Esophagus (tissue), 2 donors: ENCODE measurements around the gene KAT8. TPM values are rescaled to one million over a fixed set of nuclear protein-coding genes. Genes with fewer than 3 reads are reported as not detected.

ENCODE experiments used
- H3K27ac ChIP-seq, 2 donors: one replicate each; pipeline ENCODE4 v1.5.1; 2013; ENCODE audit warnings: low read depth in 2 of 2, mild to moderate bottlenecking in 2 of 2, inconsistent platforms in 1 of 2, low read length in 1 of 2, moderate library complexity in 1 of 2
- H3K27me3 ChIP-seq, 2 donors: one replicate each; pipeline ENCODE4 v1.6.1; 2013; ENCODE audit warnings: low read length in 2 of 2, control low read depth in 1 of 2, mild to moderate bottlenecking in 1 of 2; ENCODE audit not compliant: insufficient read depth in 2 of 2, control insufficient read depth in 1 of 2
- H3K36me3 ChIP-seq, 2 donors: one replicate each; pipeline ENCODE4 v1.6.1; 2013; ENCODE audit warnings: low read length in 1 of 2; ENCODE audit not compliant: control insufficient read depth in 2 of 2, insufficient read depth in 2 of 2
- H3K4me1 ChIP-seq, 2 donors: one replicate each; pipeline ENCODE4 v1.6.1; 2013; ENCODE audit warnings: low read length in 1 of 2; ENCODE audit not compliant: control insufficient read depth in 2 of 2, insufficient read depth in 2 of 2
- H3K4me3 ChIP-seq, 2 donors: one replicate each; pipeline ENCODE4 v1.5.1; 2013; ENCODE audit warnings: low read length in 2 of 2, mild to moderate bottlenecking in 2 of 2, low read depth in 1 of 2, moderate library complexity in 1 of 2
- H3K9me3 ChIP-seq, 2 donors: one replicate each; pipeline ENCODE4 v1.6.1; 2013; ENCODE audit warnings: mild to moderate bottlenecking in 2 of 2, low read depth in 1 of 2, low read length in 1 of 2, moderate library complexity in 1 of 2; ENCODE audit not compliant: control insufficient read depth in 2 of 2, insufficient read depth in 1 of 2
- WGBS, 2 donors: extraction: QIAGEN DNeasy Blood & Tissue Kit; methylation state at CpG; one replicate each; pipeline ENCODE4 v1.1.7; 2013; 5-methylcytosine and 5-hydroxymethylcytosine counted together
- polyA plus RNA-seq, 2 donors: library from polyadenylated mRNA; stranded (reverse); fragments of 200-250 nt; gene quantifications; one replicate each; pipeline ENCODE4 v1.2.3, GENCODE V29; 2013
- donor health status: healthy with polysubstance abuse.
- donor health status: Bipolar disorder and iron deficiency.

KAT8 gene
- polyA plus RNA-seq, 2 donors: 28.3 to 33.6 TPM

DNA sequence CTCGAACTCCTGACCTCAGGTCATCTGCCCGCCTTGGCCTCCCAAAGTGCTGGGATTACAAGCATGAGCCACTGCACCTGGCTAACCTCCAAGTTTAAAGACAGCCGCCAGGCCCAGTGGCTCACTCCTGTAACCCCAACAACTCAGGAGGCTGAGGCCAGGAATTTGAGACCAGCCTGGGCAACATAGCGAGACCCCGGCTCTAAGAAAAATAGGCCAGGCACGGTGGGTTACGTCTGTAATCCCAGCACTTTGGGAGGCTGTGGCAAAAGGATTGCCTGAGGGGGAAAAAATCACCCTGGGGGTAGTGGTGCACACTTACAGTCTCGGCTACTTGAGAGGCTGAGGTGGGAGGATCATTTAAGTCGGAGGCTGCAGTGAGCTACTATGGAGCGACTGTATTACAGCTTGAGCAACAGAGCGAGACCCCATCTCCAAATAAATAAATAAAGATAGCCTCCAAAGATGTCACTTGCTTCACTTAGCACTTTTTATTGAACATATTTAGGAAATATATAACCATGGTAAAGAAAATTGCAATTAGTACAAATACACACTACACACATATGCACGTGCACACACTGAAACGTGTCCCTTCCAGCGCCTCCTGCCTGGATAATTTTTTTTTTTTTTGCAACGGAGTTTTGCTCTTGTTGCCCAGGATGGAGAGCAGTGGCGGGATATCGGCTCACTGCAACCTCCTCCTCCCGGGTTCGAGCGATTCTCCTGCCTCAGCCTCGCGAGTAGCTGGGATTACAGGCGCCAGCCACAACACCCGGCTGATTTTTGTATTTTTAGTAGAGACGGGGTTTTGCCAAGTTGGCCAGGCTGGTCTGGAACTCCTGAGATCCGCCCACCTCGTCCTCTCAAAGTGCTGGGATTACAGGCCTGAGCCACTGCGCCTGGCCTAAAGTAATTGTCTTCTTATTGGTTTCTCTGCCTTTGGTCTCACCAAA lies 10.7 kb upstream of the KAT8 start:
- H3K9me3 ChIP-seq: no peaks in the 10 kb centered on the region
- H3K27ac ChIP-seq: peak overlapping the region in 1 of 2 donors; percentile 6
- H3K36me3 ChIP-seq: peaks cover 7 to 21% of the 10 kb centered on the region in 2 donors
- H3K4me3 ChIP-seq: no peak overlapping the region
- no peaks in the 10 kb centered on the region for H3K27me3 ChIP-seq
- H3K4me1 ChIP-seq: peaks cover 3 to 21% of the 10 kb centered on the region in 2 donors
- WGBS, 2 donors: 89 to 90% methylated on average over 28 of the region's 28 CpGs

DNA sequence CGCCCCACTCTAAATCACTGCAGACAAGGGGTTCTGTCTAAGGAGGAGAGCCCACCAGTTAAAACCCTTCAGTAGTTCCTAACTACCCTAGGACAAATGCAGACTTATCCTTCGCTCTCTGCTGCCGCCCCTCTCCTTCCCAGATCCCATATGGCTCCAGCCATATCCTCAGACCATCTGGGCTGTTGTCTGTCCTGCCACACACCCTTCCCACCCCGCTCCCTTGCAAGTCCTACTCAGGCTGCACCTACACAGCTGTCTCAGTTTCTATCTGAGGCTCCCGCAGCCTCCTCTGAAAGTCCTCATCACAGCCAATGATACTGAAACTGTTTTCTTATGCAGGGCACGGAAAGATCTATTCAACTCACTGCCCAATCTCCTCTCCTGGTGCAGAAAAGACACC lies 10.0 kb upstream of the KAT8 start:
- H3K4me3 ChIP-seq: no peak overlapping the region
- H3K4me1 ChIP-seq: peaks cover 3 to 27% of the 10 kb centered on the region in 2 donors

DNA sequence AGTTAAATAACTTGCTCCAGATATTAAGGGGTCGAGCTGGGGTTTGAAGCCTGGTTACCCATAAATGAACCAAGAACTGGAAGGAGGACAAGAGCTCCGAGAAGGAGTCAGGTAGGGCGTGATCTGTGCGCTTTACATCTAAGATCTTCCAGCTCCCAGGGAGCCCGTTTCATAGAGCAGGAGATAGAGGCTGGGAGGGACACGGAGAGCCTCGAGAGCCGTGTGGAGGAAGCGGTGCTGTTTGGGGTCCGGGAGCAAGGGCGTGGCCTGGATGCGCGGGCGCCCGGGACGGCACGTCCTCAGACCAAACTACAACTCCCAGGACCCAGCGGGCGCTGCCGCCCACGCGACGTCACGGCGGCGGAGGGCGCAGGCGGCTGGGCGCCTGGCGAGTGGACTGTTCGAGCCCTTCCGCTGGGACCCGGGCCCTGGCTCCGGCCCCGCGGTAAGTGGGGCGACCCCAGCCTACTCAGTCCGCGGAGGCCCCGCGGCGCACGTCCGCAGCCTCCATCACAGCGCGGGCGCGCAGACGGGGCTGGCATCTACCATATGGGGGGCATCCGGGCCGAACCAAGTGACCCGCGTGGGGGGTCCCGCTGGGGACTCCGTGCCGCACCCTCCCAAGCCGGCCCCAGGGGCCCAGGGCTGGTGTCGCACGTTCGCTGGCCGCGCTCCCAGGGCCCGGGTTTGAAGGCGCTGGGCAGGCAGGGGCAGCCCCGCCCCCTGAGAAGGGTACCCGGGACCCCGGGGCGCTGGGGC lies 9.2 kb upstream of the KAT8 start, which contains the start of gene BCKDK:
BCKDK (plus strand) TSS at position 352 of the 759 bp plus-strand sequence. CDS start 838 bp downstream, outside the sequence.
- Histone ChIP-seq H3K4me1 (peaks cover 3 to 27% of the 10 kb centered on the region in 2 donors), H3K4me3 (peak within 1 kb of the TSS; percentile 65 to 94), H3K9me3 (no peaks in the 10 kb centered on the region), H3K36me3 (peaks cover 12 to 26% of the 10 kb centered on the region in 2 donors), H3K27me3 (no peaks in the 10 kb centered on the region), H3K27ac (peak within 1 kb of the TSS; percentile 70 to 88)
- WGBS, 2 donors: 3 to 5% methylated on average over 53 to 68 of the region's 68 CpGs

More for the DNA sequence above, 10.0 kb upstream of the KAT8 start:
- Histone ChIP-seq H3K36me3 (peaks cover 12 to 26% of the 10 kb centered on the region in 2 donors), H3K27me3 (no peaks in the 10 kb centered on the region), H3K27ac (peak overlapping the region in 1 of 2 donors; percentile 6), H3K9me3 (no peaks in the 10 kb centered on the region)
- 86 to 92% methylated on average over 6 of the region's 6 CpGs for WGBS, 2 donors

DNA sequence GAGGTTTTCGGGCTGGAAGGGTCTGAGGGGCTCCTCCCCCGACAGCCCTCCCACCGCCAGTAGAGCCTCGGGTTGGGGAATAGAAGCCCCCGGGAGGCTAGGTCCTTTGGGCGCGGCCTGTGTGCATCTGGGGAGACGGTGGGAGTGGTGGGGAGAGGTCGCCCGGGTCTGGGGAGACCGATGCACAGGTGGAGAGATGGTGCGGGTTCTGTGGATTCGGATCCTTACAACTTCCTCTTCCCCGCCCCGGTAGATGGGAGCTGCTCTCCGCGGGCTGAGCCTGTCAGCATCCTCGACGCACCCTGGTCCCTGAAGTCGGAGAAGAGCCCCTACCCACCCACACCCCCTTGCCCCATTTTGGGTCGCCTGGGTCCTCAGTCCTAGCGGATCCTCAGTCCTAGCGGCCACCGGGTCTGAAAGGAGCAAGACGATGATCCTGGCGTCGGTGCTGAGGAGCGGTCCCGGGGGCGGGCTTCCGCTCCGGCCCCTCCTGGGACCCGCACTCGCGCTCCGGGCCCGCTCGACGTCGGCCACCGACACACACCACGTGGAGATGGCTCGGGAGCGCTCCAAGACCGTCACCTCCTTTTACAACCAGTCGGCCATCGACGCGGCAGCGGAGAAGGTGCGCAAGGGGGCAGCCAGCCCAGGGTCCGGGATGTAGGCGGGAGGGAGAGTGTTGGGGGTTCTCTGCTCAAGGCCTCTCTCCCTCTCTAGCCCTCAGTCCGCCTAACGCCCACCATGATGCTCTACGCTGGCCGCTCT lies 8.5 kb upstream of the KAT8 start:
- Histone ChIP-seq H3K27me3 (no peaks in the 10 kb centered on the region), H3K4me3 (peak overlapping the region; percentile 65 to 94), H3K4me1 (peaks cover 3 to 29% of the 10 kb centered on the region in 2 donors), H3K27ac (peak overlapping the region; percentile 70 to 88), H3K9me3 (no peaks in the 10 kb centered on the region), H3K36me3 (peaks cover 12 to 26% of the 10 kb centered on the region in 2 donors)
- 37 to 41% methylated on average over 53 to 57 of the region's 57 CpGs for WGBS, 2 donors

DNA sequence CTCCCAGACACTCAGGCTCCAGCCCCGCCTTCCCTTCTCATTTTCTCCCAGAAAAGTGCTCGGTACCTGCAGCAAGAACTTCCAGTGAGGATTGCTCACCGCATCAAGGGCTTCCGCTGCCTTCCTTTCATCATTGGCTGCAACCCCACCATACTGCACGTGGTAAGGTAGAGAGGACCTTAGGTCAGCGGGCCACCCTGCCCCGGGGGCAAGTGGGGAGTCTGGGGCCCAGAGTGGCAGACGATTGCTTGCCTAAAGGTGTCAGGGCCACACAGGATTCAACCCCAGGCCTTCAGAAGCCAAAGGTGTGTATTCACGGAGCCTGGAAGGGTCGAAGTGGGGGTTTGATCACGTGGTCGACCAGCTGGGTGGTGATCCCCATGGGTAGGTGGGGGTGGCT lies 7.8 kb upstream of the KAT8 start:
- H3K9me3 ChIP-seq: no peaks in the 10 kb centered on the region
- peaks cover 12 to 26% of the 10 kb centered on the region in 2 donors for H3K36me3 ChIP-seq
- no peaks in the 10 kb centered on the region for H3K27me3 ChIP-seq
- H3K27ac ChIP-seq: no peak overlapping the region
- H3K4me3 ChIP-seq: no peak overlapping the region
- WGBS, 2 donors: 81 to 89% methylated on average over 12 of the region's 12 CpGs
- peaks cover 3 to 29% of the 10 kb centered on the region in 2 donors for H3K4me1 ChIP-seq

DNA sequence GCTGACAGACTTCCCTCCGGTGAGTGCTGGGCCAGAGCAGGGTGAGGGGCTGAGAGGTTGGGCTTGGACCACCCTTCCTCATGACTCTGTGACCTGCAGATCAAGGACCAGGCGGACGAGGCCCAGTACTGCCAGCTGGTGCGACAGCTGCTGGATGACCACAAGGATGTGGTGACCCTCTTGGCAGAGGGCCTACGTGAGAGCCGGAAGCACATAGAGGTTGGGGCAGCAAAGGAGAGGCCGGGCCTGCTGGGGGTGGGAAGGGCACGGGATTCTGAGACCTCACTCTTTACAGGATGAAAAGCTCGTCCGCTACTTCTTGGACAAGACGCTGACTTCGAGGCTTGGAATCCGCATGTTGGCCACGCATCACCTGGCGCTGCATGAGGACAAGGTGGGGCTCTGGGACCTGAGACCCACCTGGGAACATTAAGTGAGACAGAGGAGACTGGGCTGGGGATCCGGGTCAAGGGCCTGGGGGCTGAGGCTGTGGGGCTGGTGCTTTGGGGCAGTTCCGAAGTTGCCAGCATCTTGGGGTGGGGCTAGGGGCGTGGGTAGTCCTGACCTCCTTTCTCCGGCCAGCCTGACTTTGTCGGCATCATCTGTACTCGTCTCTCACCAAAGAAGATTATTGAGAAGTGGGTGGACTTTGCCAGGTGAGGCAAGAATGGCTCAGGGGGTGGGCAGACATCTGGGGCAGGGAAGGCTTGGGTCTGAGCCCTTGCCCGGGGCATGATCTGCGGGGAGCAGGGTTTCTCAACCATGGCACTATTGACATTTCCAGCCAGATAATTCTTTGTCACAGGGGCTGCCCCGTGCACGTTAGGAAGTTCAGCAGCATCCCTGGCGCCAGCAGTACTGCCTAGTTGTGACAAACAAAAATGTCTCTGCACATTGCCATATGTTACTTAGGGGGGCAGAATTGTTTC lies 7.1 kb upstream of the KAT8 start:
- H3K27me3 ChIP-seq: no peaks in the 10 kb centered on the region
- H3K36me3 ChIP-seq: peaks cover 12 to 26% of the 10 kb centered on the region in 2 donors
- 73 to 79% methylated on average over 26 of the region's 26 CpGs for WGBS, 2 donors
- H3K4me3 ChIP-seq: no peak overlapping the region
- peaks cover 3 to 29% of the 10 kb centered on the region in 2 donors for H3K4me1 ChIP-seq
- no peak overlapping the region for H3K27ac ChIP-seq
- H3K9me3 ChIP-seq: no peaks in the 10 kb centered on the region

DNA sequence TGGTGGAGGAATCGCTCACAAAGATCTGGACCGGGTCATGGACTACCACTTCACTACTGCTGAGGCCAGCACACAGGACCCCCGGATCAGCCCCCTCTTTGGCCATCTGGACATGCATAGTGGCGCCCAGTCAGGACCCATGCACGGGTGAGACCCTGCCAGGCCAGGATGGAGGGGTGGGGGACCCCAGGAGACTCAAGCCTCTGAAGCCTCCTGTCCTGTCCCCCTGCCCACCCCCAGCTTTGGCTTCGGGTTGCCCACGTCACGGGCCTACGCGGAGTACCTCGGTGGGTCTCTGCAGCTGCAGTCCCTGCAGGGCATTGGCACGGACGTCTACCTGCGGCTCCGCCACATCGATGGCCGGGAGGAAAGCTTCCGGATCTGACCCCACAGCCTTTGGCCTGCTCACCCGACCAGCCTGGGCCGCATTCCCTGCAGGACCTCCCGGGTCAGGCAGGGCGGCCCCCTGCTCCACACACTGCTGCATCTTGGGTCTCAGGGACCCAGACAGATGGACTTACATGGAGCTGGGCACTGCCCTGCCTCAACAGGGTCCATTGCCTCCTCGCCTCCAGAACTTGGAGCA lies 5.5 kb upstream of the KAT8 start:
- Histone ChIP-seq H3K36me3 (peaks cover 12 to 26% of the 10 kb centered on the region in 2 donors), H3K27ac (peak overlapping the region; percentile 71 to 87), H3K9me3 (no peaks in the 10 kb centered on the region), H3K4me3 (no peak overlapping the region), H3K27me3 (no peaks in the 10 kb centered on the region), H3K4me1 (peaks cover 3 to 27% of the 10 kb centered on the region in 2 donors)
- WGBS, 2 donors: 66 to 79% methylated on average over 23 of the region's 23 CpGs

DNA sequence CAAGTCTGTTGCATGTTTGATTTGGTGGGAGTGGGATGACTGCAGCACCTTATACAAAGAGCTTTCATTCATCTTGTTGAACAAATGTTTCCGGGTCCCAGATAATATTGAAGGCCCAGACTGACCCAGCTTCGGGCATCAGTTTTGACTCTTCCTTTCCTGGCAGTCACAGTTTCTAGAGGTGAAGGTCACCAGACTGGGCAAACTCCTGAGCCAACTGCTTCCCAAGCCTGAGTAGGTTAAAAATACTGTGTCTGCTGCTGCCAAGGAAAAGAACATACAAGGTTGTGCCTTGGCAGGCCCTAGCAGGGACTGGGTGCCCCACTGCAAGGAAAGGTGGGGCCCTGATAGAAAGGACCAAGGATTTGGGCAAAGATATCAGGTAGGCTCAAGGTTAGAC lies 4.8 kb upstream of the KAT8 start:
- peaks cover 12 to 26% of the 10 kb centered on the region in 2 donors for H3K36me3 ChIP-seq
- 40 to 44% methylated on average over 2 of the region's 2 CpGs for WGBS, 2 donors
- no peaks in the 10 kb centered on the region for H3K27me3 ChIP-seq
- H3K9me3 ChIP-seq: no peaks in the 10 kb centered on the region
- peaks cover 3 to 27% of the 10 kb centered on the region in 2 donors for H3K4me1 ChIP-seq
- no peak overlapping the region for H3K4me3 ChIP-seq
- H3K27ac ChIP-seq: peak overlapping the region; percentile 71 to 87
